ENCODE data around the gene DHX32. TPM values are rescaled to one million over a fixed set of nuclear protein-coding genes. Genes with fewer than 3 reads are reported as not detected.

Gene DHX32
- total and polyA plus RNA-seq, 2 of the 4 experiments (the other 2 are of a cell fraction): 15.6 to 27.8 TPM

- Histone ChIP-seq H3K23ac (ENCODE audit: low read depth, low read length) (no peak overlapping the region), H3K18ac (ENCODE audit: low read depth, low read length) (no peak overlapping the region), H3K9ac (ENCODE audit: low read depth, low read length) (no peak overlapping the region), H4K91ac (ENCODE audit: insufficient read depth, low read depth, low read length) (no peak overlapping the region), H3K9me1 (ENCODE audit: insufficient read depth, low read length) (peaks cover 6% of the 10 kb centered on the region; the same call in 1 of the 2 replicates), H3K4me1 (ENCODE audit: control insufficient read depth, insufficient read depth, low read length) (peaks cover 2% of the 10 kb centered on the region), H3K4me2 (ENCODE audit: low read depth, low read length) (no peak overlapping the region), H4K5ac (ENCODE audit: low read depth, low read length) (no peak overlapping the region), H3K27me3 (ENCODE audit: control insufficient read depth, insufficient read depth, low read length) (no peaks in the 10 kb centered on the region), H2AK9ac (replicated peaks; ENCODE audit: low read depth, low read length, poor library complexity) (no peak overlapping the region), H2AK5ac (ENCODE audit: low read depth, low read length) (no peak overlapping the region), H3K4ac (ENCODE audit: low read depth, low read length) (no peak overlapping the region), H4K20me1 (ENCODE audit: insufficient read depth, low read length) (peaks cover 4% of the 10 kb centered on the region; the same call in 1 of the 2 replicates), H3K36me3 (ENCODE audit: control insufficient read depth, insufficient read depth, low read length) (peaks cover 44% of the 10 kb centered on the region), H2BK5ac (ENCODE audit: low read depth, low read length, poor library complexity, severe bottlenecking) (no peak overlapping the region), H2BK15ac (ENCODE audit: low read depth, low read length) (no peak overlapping the region), H3K14ac (replicated peaks; ENCODE audit: low read depth, low read length) (no peak overlapping the region), H3K27ac (ENCODE audit: insufficient read depth, low read length) (no peak overlapping the region), H3K56ac (ENCODE audit: extremely low read depth, insufficient read depth, low read length) (no peak overlapping the region), H2BK20ac (ENCODE audit: low read depth, low read length) (no peak overlapping the region), H2BK120ac (ENCODE audit: low read depth, low read length) (no peak overlapping the region), H4K8ac (ENCODE audit: low read depth in 2 of 2, low read length in 2 of 2) (no peak overlapping the region), H3K9me3 (ENCODE audit: control insufficient read depth, insufficient read depth, low read length) (no peaks in the 10 kb centered on the region), H2AFZ (replicated peaks; ENCODE audit: low read length, poor library complexity) (no peak overlapping the region), H3K79me1 (ENCODE audit: low read depth in 1 of 2, low read length in 2 of 2) (no peaks in the 10 kb centered on the region; a peak in 1 of 4 replicates), H3K4me3 (ENCODE audit: insufficient read depth, low read depth, low read length) (no peak overlapping the region)
- TF ChIP-seq RCOR1 (IDR thresholded peaks at IDR 0.05; ENCODE audit: insufficient replicate concordance, low read length) (no peak), ELK1 (IDR thresholded peaks at IDR 0.05; ENCODE audit: borderline replicate concordance, low read depth, low read length) (no peak), USF2 (IDR thresholded peaks at IDR 0.05; ENCODE audit: low read depth, low read length) (no peak), CTCF (conservative IDR thresholded peaks at IDR 0.05; ENCODE audit: low read depth, low read length) (no peak), MAZ (IDR thresholded peaks at IDR 0.05; ENCODE audit: borderline replicate concordance, low read depth, low read length) (no peak), SMC3 (IDR thresholded peaks at IDR 0.05; ENCODE audit: low read depth, low read length) (no peak), MAFK (IDR thresholded peaks at IDR 0.05; ENCODE audit: low read depth, low read length) (no peak), FOS (IDR thresholded peaks at IDR 0.05; ENCODE audit: low read depth, low read length) (no peak), NFE2L2 (IDR thresholded peaks at IDR 0.05; ENCODE audit: low read depth, low read length) (no peak), POLR2A (IDR thresholded peaks at IDR 0.05; ENCODE audit: low read depth, low read length) (no peak), RFX5 (IDR thresholded peaks at IDR 0.05; ENCODE audit: low read depth, low read length) (no peak), RAD21 (IDR thresholded peaks at IDR 0.05; ENCODE audit: low read length) (no peak), CEBPB (IDR thresholded peaks at IDR 0.05; ENCODE audit: low read depth, low read length) (no peak), CHD1 (IDR thresholded peaks at IDR 0.05; ENCODE audit: low read depth, low read length) (no peak)
- intact Hi-C loops (cut with micrococcal nuclease): no loop called here
- no TSS peak for BruUV-seq (replicated peaks)
- ATAC-seq (ENCODE audit: low read depth): no peak
- ChIA-PET CTCF (no interaction called here), POLR2A (ENCODE audit: unreplicated experiment) (no interaction called here)
- DNase-seq: no peak
- WGBS, 2 experiments (ENCODE audit: extremely low coverage in 2 of 2, insufficient read length in 1 of 2): 60% methylated on average over 1 of the region's 7 CpGs; no CpG with 5 or more reads in 1 of the 2 experiments
- in situ Hi-C loops (cut with MboI; ENCODE audit: low sequenced_read_pairs): no loop called here
- dilution Hi-C loops (cut with HindIII; ENCODE audit: low sequenced_read_pairs, unreplicated experiment): no loop called here
Measured at GRCh38 chr10:125844751-125845221, 36.3 kb downstream of the DHX32 start.

Measured in IMR-90 (cell line).